ENCODE results near the gene ZNF8. TPM values are rescaled to one million over a fixed set of nuclear protein-coding genes. Genes with fewer than 3 reads are reported as not detected.

ZNF8 gene
- total RNA-seq, 4 donors from 2014 or later: 0.78 to 2.1 (median 1.2) TPM

DNA sequence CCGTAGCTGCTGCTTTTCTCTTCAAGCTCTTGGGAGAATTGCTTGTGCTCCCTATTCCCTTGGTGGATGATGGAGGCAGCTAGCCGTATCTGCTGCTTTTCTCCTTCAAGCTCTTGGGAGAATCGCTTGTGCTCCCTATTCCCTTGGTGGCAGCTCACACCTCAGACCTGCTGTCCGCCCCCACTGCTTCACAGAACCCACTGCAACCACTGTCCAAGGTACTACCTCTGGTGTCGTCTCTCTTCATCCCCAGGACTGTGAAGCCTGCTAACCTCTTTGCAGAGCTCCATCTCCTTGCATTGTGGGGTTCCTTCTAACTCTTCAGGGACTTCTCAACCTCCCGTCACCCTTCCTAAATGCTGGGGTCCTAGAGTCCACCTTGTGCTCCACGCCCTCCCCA is 21.9 kb downstream of the ZNF8 start:
- peaks cover 5 to 7% of the 10 kb centered on the region in 2 donors for H3K4me1 ChIP-seq
- H3K9me3 ChIP-seq: peaks cover 0 to 7% (median 6%) of the 10 kb centered on the region in 3 donors
- ATAC-seq (no peak), DNase-seq (no peak)
- intact Hi-C loops (cut with DNase I; ENCODE audit: low total_unique reads) (loop anchor here (10.0 kb wide), 1 partner anchor 1896 kb away; the partner anchor contains the start of gene ZNF583), in situ Hi-C loops (cut with MboI; ENCODE audit: low sequenced_read_pairs in 4 of 4) (no loop called here)
- no peak overlapping the region for H3K4me3 ChIP-seq
- peaks cover 0 to 30% of the 10 kb centered on the region in 2 donors for H3K36me3 ChIP-seq
- TF ChIP-seq POLR2A (IDR thresholded peaks at IDR 0.05): no peak
- TF ChIP-seq, protein P1, sequence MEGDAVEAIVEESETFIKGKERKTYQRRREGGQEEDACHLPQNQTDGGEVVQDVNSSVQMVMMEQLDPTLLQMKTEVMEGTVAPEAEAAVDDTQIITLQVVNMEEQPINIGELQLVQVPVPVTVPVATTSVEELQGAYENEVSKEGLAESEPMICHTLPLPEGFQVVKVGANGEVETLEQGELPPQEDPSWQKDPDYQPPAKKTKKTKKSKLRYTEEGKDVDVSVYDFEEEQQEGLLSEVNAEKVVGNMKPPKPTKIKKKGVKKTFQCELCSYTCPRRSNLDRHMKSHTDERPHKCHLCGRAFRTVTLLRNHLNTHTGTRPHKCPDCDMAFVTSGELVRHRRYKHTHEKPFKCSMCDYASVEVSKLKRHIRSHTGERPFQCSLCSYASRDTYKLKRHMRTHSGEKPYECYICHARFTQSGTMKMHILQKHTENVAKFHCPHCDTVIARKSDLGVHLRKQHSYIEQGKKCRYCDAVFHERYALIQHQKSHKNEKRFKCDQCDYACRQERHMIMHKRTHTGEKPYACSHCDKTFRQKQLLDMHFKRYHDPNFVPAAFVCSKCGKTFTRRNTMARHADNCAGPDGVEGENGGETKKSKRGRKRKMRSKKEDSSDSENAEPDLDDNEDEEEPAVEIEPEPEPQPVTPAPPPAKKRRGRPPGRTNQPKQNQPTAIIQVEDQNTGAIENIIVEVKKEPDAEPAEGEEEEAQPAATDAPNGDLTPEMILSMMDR (IDR thresholded peaks at IDR 0.05 in 4 of 5, conservative IDR thresholded peaks at IDR 0.05 in 1 of 5): no peak
- H3K27ac ChIP-seq: no peak overlapping the region
- H3K27me3 ChIP-seq: peaks cover 0 to 5% (median 0%) of the 10 kb centered on the region in 3 donors

DNA sequence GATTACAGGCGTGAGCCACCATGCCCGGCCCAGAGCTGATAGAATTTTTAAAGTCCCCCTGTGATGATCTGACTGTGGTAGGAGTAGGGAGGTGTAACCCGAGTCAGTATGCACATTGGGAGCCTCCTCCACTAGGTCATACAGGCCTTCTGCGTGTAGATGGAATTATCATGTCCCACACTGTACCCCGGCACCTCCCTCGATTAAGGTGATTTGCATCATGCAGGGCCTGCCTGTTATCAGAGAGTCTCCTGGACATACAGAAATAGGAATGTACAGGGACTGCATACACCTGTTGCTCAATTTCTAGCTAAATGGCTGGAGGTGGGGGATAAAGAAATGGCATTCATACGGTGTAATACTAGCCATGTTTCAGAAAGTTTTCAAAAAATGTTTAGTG is 25.5 kb downstream of the ZNF8 start:
- H3K27me3 ChIP-seq: peaks cover 0 to 5% (median 0%) of the 10 kb centered on the region in 3 donors
- TF ChIP-seq, protein P1 (IDR thresholded peaks at IDR 0.05 in 4 of 5, conservative IDR thresholded peaks at IDR 0.05 in 1 of 5): no peak
- TF ChIP-seq POLR2A (IDR thresholded peaks at IDR 0.05): no peak
- DNase-seq (no peak), ATAC-seq (no peak)
- peaks cover 0 to 40% of the 10 kb centered on the region in 2 donors for H3K36me3 ChIP-seq
- H3K9me3 ChIP-seq: peaks cover 0 to 7% (median 6%) of the 10 kb centered on the region in 3 donors
- H3K27ac ChIP-seq: peak overlapping the region; percentile 85 to 93 (median 89)
- intact Hi-C loops (cut with DNase I; ENCODE audit: low total_unique reads): loop anchor here (2.0 to 10.0 kb wide), 2 partner anchors 59 to 1899 kb away; partner anchors contain the start of genes ZNF497 and ZNF583
- in situ Hi-C loops (cut with MboI; ENCODE audit: low sequenced_read_pairs in 4 of 4): no loop called here
- peak overlapping the region; percentile 58 to 93 (median 86) for H3K4me3 ChIP-seq
- H3K4me1 ChIP-seq: peaks cover 12 to 14% of the 10 kb centered on the region in 2 donors

DNA sequence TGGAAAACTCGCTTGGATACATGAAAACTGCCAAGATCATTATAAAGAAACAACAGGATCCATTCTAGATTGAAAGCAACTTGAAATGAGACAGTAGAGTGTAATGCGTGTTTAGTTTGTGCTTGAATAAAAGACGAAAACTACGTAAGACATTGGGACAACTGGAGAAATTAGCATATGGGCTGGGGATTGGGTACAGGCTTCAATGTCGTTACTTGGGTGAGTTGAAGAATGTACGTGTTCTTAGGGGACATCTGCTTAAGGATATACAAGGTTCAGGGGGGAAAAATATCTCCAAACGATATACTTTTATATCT is 26.0 kb downstream of the ZNF8 start:
- peaks cover 0 to 36% of the 10 kb centered on the region in 2 donors for H3K36me3 ChIP-seq
- ATAC-seq: peak; percentile 23 to 43

DNA sequence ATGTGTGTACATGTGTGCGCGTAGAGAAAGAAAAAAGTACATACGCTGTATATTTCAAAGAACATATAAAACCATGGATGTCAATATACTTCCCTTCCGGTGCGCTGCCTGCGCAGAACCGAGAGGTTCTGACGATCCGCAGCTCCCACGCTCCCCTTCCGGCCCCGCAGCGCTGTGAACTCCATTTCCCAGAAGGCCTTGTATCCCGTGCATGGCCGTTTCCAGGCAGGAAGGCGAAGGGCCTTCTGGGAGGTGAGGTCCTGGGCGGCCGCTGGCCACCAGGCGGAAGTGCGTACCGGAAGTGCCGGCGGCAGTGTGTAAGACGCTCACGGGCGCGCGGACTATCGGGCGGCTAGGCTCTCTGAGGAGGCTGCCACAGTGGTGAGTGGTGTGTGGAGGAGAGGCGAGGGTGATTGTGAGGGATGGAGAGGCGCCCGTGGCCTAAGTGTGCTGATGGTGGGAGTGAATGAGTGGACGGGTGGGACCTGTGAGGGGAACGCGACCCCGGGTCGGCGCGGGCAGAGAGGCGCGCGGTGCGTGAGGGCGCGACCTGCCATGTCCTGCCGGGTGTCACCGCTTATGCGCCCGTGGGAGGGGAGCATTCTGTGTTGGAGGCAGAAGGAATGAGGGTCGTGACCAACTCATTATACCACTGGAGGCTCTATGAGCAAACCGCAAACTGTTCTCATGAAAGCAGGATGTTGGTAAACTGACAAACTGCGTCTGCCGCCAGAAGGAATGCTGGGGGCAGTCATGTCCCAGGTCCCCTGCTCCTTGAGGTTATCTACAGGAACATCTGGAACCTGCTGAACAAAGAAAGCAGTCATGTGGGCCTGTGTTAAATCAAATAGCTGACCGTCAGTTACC is 26.5 kb downstream of the ZNF8 start, which contains the start of gene ERVK3-1:
ERVK3-1 (plus strand) TSS at position 313 of the 867 bp plus-strand sequence. CDS start 6,792 bp downstream, outside the sequence.
- peak within 1 kb of the TSS; percentile 66 to 93 (median 86) for H3K4me3 ChIP-seq
- peaks cover 0 to 7% (median 6%) of the 10 kb centered on the region in 3 donors for H3K9me3 ChIP-seq
- DNase-seq (peak; percentile 93 to 96), ATAC-seq (peak; percentile 99)
- in situ Hi-C loops (cut with MboI; ENCODE audit: low sequenced_read_pairs in 4 of 4) (no loop called here), intact Hi-C loops (cut with DNase I; ENCODE audit: low total_unique reads) (loop anchor here (1.0 to 10.0 kb wide), 9 partner anchors 22 to 1900 kb away; partner anchors contain the start of genes ZBTB45, ZNF274, ZNF497 and ZNF583)
- H3K36me3 ChIP-seq: peaks cover 0 to 31% of the 10 kb centered on the region in 2 donors
- H3K27me3 ChIP-seq: peaks cover 0 to 5% (median 0%) of the 10 kb centered on the region in 3 donors
- peaks cover 12 to 14% of the 10 kb centered on the region in 2 donors for H3K4me1 ChIP-seq
- peak; percentile 84 to 87 for TF ChIP-seq POLR2A (IDR thresholded peaks at IDR 0.05)
- TF ChIP-seq, protein P1 (IDR thresholded peaks at IDR 0.05 in 4 of 5, conservative IDR thresholded peaks at IDR 0.05 in 1 of 5): peak in 3 of 5 experiments; percentile 24 to 45 (median 24)
- H3K27ac ChIP-seq: peak within 1 kb of the TSS; percentile 85 to 93 (median 89)

More for the DNA sequence above, 26.0 kb downstream of the ZNF8 start:
- Histone ChIP-seq H3K4me3 (peak overlapping the region; percentile 58 to 93 (median 86)), H3K27me3 (peaks cover 0 to 5% (median 0%) of the 10 kb centered on the region in 3 donors), H3K4me1 (peaks cover 12 to 14% of the 10 kb centered on the region in 2 donors), H3K9me3 (peaks cover 0 to 7% (median 6%) of the 10 kb centered on the region in 3 donors), H3K27ac (peak overlapping the region; percentile 85 to 93 (median 89))
- TF ChIP-seq POLR2A (IDR thresholded peaks at IDR 0.05): no peak
- TF ChIP-seq, protein P1 (IDR thresholded peaks at IDR 0.05 in 4 of 5, conservative IDR thresholded peaks at IDR 0.05 in 1 of 5): no peak
- intact Hi-C loops (cut with DNase I; ENCODE audit: low total_unique reads): loop anchor here (1.0 to 10.0 kb wide), 9 partner anchors 23 to 1900 kb away; partner anchors contain the start of genes ZBTB45, ZNF274, ZNF497 and ZNF583
- in situ Hi-C loops (cut with MboI; ENCODE audit: low sequenced_read_pairs in 4 of 4): no loop called here
- no peak for DNase-seq

All from gastrocnemius medialis (tissue), 4 donors.